Putamen (tissue), 1 donor: ENCODE results near the gene TAS2R5.
A peak's percentile ranks its signal among the peaks of the same experiment; 100 is the strongest.
"Not testable (repeated sequence)": the region's sequence is repeated elsewhere in the genome, so short reads cannot be mapped to it uniquely, and the experiment has no call there.

ENCODE experiments used
- DNase-seq: peaks from one replicate; pipeline ENCODE4 v3.0.0-alpha.2; 2016; ENCODE audit warnings: low spot score

Gene TAS2R5

DNA sequence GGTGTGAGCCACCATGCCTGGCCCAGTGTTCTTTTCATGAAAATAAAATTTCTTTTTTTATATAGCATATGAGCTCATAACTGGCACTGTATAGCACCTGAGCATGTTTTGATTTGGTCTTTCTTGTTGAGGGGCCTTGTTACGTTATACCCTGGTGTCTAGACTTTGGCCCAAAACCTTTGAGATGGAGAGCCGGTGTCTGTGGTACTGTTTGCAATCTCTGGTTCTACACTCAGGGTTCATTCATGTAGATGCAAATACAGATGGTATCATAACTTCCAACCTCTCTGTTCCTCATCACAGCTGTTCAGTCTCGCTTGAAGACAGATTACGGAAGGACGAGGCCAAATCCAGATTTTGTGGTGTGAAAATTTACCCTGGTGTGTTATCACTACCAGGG lies at the start of gene TAS2R5:
Gene TAS2R5, plus strand, starts transcription at position 301 of the 400 bp plus-strand sequence. CDS start 145 bp downstream, outside the sequence.
- DNase-seq, result no peak

DNA sequence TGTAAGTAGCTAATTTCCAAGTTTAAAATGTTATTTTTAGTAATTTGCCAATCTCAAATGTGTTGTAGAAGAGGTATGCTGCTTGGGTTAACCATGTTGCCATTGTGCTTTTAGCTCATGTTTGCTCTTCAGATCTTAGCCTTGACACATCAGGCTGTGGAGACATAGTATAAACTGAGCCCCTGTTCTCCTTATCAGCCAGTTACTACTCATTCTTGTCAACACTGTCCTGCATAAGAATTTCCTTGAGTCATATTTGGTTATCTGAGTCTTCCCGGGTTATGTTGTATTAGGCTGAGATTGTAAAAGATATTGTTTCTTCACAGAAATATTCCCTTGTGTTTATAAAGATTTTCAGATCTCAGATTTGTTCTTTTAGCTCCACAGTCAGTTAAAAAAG lies 47.8 kb upstream of the TAS2R5 start:
- no peak for DNase-seq

- DNase-seq, result no peak
Observed at GRCh38 chr7:141744131-141744530, 45.9 kb upstream of the TAS2R5 start.

DNA sequence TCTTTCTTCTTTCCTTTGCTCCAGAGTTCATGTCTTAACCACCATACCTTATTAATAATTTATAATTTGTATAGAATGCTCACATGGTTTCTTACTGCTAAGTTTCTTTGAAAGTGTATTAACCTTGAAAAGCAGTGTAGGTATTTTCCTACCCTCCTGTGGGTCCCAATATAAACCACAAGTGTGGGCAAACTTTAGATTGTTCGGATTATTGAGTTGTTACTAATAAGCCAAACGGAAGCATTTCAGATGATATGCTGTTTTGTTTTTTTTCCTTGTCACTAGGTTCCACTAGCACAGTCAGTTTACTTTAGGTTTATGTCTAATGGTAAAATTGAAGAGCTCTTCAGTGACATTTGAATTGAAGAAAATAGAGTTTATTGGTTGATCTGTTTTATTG lies 41.6 kb upstream of the TAS2R5 start:
- DNase-seq, result no peak

DNA sequence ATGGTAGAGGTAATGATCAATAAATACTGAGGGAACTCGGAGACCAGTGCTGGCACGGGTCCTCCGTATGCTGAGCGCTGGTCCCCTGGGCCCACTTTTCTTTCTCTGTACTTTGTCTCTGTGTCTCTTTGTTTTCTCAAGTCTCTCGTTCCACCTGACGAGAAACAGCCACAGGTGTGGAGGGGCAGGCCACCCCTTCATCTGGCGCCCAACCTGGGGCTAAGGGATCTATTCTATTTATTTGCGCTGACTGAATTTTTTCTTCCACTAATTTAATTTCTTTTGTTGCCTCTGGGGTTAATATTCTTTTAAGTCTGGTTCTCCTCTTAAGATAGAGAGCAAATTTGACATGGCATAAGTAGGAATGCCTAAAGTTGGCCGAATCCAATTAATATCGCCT lies 38.1 kb upstream of the TAS2R5 start:
- DNase-seq, result not testable (repeated sequence)

DNA sequence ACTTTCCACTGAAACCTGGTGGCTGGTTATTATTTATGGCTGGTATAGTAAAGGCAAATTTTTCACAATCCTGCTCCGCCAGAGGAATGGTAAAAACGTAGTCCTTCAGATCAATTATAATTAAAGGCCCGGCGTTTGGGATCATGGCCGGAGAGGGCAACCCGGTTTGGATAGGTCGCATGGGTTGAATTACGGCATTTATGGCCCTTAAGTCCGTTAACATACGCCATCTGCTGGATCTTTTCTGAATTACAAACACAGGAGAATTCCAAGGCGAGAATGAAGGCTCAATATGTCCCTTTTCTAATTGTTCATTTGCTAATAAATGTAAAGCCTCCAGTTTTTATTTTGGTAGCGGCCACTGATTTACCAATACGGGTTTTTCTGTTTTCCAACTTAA lies 37.4 kb upstream of the TAS2R5 start:
- no peak for DNase-seq

- DNase-seq, result no peak
Observed at GRCh38 chr7:141754939-141755338, 35.1 kb upstream of the TAS2R5 start.

DNA sequence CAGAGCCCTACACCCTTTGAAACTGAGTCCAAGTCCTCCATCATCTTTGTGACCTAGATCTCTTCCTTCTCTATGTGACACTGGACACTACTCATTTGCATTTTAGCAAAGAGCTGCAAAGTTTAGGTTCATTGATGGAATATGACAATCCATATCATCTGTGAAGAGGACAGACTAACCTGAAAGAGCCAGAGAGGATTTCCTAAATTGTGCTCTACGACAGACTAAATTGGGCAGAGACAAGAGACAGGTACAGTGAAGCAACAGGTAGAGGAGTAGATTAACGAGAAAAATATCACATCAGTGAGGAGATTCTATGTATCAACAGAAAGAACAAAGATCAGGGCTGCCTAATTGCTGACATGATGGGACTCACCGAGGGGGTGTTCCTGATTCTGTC lies 26.2 kb upstream of the TAS2R5 start, which contains the start of gene TAS2R3:
Gene TAS2R3, plus strand, starts transcription at position 301 of the 400 bp plus-strand sequence. Its CDS starts 62 bp downstream, at position 363.
- DNase-seq, result no peak

- not testable (repeated sequence) for DNase-seq
Observed at GRCh38 chr7:141770083-141770583, 19.9 kb upstream of the TAS2R5 start.

DNA sequence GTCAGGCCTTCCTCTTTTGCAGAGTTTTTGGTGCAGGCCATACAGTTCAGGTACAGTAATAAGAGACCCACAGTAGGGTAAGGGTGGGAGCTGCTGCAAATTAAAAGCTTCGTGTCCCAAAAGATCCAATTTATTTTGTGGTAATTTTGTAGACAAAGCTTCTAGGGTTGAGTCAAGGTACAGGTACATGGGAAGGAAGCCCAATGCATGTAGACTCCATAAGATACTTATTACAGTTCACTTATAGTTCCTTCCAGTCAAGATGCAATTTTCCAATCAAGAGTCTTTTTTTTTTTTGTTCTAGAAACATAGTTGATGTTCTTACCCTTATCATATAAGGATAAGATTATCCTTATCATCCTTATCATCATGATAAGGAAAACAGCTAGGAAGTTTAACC lies 13.6 kb upstream of the TAS2R5 start, which contains the start of gene TAS2R4:
Gene TAS2R4, plus strand, starts transcription at position 301 of the 400 bp plus-strand sequence. CDS start 1,815 bp downstream, outside the sequence.
- no peak for DNase-seq

DNA sequence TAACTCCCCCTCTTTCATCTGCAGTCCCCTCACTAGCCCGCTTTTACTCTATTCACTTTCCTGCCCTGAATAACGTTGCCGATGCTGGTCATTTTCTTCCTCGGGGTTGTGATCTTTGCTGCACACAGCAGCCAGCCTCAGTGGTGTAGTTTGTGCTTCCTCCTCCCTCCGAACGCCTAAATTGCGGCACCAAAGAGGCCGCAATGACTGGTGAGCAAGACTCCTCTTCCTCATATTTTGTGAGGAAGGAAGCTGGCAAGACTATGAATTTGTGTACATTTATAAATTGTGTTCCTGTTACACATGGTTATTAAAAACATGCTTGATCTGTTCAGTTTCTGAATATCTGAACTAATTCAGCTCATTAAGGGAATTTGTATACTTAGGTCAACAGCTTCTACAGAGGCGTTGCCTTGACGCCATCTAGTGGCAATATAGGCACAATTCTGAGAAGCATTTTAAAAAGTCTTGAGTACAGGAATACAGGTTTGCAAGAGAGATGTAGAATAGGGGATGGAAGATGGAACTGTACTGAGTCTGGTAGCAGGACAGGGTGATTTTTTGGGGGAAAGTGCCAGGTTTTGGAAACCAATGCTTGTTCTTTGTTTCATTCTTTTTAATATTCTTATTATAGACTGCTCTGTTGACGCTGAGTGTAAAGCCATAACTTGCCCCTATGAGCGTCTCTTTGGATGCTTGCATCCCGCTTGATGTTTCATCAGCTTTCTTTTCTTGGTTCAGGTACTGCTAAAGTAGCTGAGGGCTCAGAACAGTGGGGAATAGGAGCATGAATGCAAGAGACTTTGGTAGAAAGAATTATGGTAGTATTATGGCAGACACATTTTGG lies 4.1 kb upstream of the TAS2R5 start:
- peak; percentile 43 for DNase-seq

GRCh38 chr7:141788296-141788695 lies 1.7 kb upstream of the TAS2R5 start:
- DNase-seq, result no peak

GRCh38 chr7:141792526-141792925 lies 2.5 kb downstream of the TAS2R5 start:
- no peak for DNase-seq

- no peak for DNase-seq
Observed at GRCh38 chr7:141820067-141820466, 30.1 kb downstream of the TAS2R5 start.

- DNase-seq, result not testable (repeated sequence)
Observed at GRCh38 chr7:141822432-141822831, 32.4 kb downstream of the TAS2R5 start.

GRCh38 chr7:141837683-141838082 lies 47.7 kb downstream of the TAS2R5 start:
- DNase-seq, result no peak

GRCh38 chr7:141838581-141838980 lies 48.6 kb downstream of the TAS2R5 start:
- no peak for DNase-seq

GRCh38 chr7:141839256-141839655 lies 49.2 kb downstream of the TAS2R5 start:
- no peak for DNase-seq

DNA sequence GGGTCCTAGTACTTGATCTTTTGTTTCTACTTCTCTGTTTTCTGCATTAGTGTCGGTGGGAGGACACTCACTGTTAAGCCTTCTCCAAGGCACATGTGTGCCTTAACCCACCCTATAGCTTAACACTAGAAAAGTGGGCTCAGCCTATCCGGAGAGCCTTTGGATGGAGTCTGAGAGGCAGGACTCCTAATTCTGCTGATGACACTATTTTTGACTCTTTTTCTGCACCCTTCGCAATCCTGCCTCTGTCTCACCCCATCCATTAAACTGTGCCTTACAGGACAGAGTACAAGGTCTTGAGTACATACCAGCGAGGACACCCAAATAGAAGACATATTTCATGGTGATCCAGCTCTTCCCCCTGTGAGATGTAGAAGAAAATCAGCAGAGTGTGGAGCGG lies 50.7 kb downstream of the TAS2R5 start:
- no peak for DNase-seq
